HL-60 (cell line): Measurements from ENCODE around the gene SETDB2.

Experiments used
- GABPA ChIP-seq: IDR thresholded peaks from 2 replicates; pipeline ENCODE4 v1.6.1; 2012; ENCODE audit warnings: low read depth
- TF ChIP-seq, protein P1 (sequence below): IDR thresholded peaks from one replicate; pipeline ENCODE4 v1.5.1; 2011; ENCODE audit warnings: low read length, control low read depth, inconsistent platforms; ENCODE audit not compliant: insufficient read depth

DNA sequence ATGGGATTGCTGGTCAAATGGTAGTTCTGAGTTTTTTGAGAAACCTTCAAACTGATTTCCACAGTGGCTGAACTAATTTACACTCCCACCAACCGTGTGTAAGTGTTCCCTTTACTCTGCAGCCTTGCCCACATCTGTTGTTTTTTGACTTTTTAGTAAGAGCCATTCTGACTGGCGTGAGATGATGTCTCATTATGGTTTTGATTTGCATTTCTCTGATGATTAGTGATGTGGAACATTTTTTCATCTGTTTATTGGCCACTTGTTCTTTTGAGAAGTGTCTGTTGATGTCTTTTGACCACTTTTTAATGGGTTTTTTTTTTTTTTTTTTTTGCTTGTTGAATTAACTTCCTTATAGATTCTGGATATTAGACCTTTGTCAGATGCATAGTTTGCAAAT is 4.5 kb upstream of the SETDB2 start:
- TF ChIP-seq, protein P1, sequence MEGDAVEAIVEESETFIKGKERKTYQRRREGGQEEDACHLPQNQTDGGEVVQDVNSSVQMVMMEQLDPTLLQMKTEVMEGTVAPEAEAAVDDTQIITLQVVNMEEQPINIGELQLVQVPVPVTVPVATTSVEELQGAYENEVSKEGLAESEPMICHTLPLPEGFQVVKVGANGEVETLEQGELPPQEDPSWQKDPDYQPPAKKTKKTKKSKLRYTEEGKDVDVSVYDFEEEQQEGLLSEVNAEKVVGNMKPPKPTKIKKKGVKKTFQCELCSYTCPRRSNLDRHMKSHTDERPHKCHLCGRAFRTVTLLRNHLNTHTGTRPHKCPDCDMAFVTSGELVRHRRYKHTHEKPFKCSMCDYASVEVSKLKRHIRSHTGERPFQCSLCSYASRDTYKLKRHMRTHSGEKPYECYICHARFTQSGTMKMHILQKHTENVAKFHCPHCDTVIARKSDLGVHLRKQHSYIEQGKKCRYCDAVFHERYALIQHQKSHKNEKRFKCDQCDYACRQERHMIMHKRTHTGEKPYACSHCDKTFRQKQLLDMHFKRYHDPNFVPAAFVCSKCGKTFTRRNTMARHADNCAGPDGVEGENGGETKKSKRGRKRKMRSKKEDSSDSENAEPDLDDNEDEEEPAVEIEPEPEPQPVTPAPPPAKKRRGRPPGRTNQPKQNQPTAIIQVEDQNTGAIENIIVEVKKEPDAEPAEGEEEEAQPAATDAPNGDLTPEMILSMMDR: no peak
- no peak for TF ChIP-seq GABPA
